SK-N-SH treated with all-trans-retinoic acid at 6 μM for 48 hours (cell line): Measurements from ENCODE around the gene CDK4.

Source experiments
- ATAC-seq: fragments of 200-7000 bp; cut with Tn5 transposase; 3 replicates; pipeline ENCODE4 v1.9.1; 2020; ENCODE audit warnings: mild to moderate bottlenecking, moderate library complexity
- BACH2 ChIP-seq: fragments of 250-450 bp; sonication (Bioruptor Pico); IDR thresholded peaks from 2 replicates; pipeline ENCODE4 v1.9.0; 2021; ENCODE audit warnings: mild to moderate bottlenecking, borderline replicate concordance
- CREB5 ChIP-seq: fragments of 250-450 bp; sonication (Bioruptor Pico); IDR thresholded peaks from 2 replicates; pipeline ENCODE4 v1.5.1; 2020; ENCODE audit warnings: low read depth, mild to moderate bottlenecking, moderate library complexity
- CSDC2 ChIP-seq: fragments of 250-450 bp; sonication (Bioruptor Pico); IDR thresholded peaks from 2 replicates; pipeline ENCODE4 v1.5.0; 2020; ENCODE audit warnings: mild to moderate bottlenecking, moderate library complexity
- CSRNP3 ChIP-seq: fragments of 250-450 bp; sonication (Bioruptor Pico); IDR thresholded peaks from 2 replicates; pipeline ENCODE4 v1.5.1; 2021; ENCODE audit warnings: mild to moderate bottlenecking, moderate library complexity
- PATZ1 ChIP-seq: fragments of 250-450 bp; sonication (Bioruptor Pico); IDR thresholded peaks from 2 replicates; pipeline ENCODE4 v1.8.0; 2020; ENCODE audit warnings: mild to moderate bottlenecking, moderate library complexity, borderline replicate concordance
- POU6F1 ChIP-seq: fragments of 250-450 bp; sonication (Bioruptor Pico); IDR thresholded peaks from 2 replicates; pipeline ENCODE4 v1.8.0; 2021; ENCODE audit warnings: low read depth, mild to moderate bottlenecking, moderate library complexity, borderline replicate concordance
- PPARA ChIP-seq: fragments of 250-450 bp; sonication (Bioruptor Pico); IDR thresholded peaks from 2 replicates; pipeline ENCODE4 v1.5.0; 2020; ENCODE audit warnings: mild to moderate bottlenecking, borderline replicate concordance
- SNAI2 ChIP-seq: fragments of 250-450 bp; sonication (Bioruptor Pico); IDR thresholded peaks from 2 replicates; pipeline ENCODE4 v1.5.0; 2020; ENCODE audit warnings: mild to moderate bottlenecking, moderate library complexity
- TCF4 ChIP-seq: fragments of 250-450 bp; sonication (Bioruptor Pico); IDR thresholded peaks from 2 replicates; pipeline ENCODE4 v1.8.0; 2021; ENCODE audit warnings: mild to moderate bottlenecking, moderate library complexity, borderline replicate concordance
- TOX ChIP-seq: fragments of 250-450 bp; sonication (Bioruptor Pico); IDR thresholded peaks from 2 replicates; pipeline ENCODE4 v1.8.0; 2021; ENCODE audit warnings: mild to moderate bottlenecking, moderate library complexity, borderline replicate concordance
- TSHZ2 ChIP-seq: fragments of 250-450 bp; sonication (Bioruptor Pico); IDR thresholded peaks from 2 replicates; pipeline ENCODE4 v1.5.0; 2020; ENCODE audit warnings: mild to moderate bottlenecking, moderate library complexity
- ZC3H10 ChIP-seq: fragments of 250-450 bp; sonication (Bioruptor Pico); IDR thresholded peaks from 2 replicates; pipeline ENCODE4 v1.5.1; 2021; ENCODE audit warnings: mild to moderate bottlenecking, moderate library complexity
- ZFP30 ChIP-seq: fragments of 450-650 bp; formaldehyde crosslinking; IDR thresholded peaks from 2 replicates; pipeline ENCODE4 v1.5.0; 2022; ENCODE audit warnings: mild to moderate bottlenecking, moderate library complexity
- ZNF565 ChIP-seq: fragments of 450-650 bp; formaldehyde crosslinking; conservative IDR thresholded peaks from 2 replicates; pipeline ENCODE4 v1.5.0; 2020; ENCODE audit warnings: low read depth, mild to moderate bottlenecking, moderate library complexity
- ZNF70 ChIP-seq: fragments of 450-650 bp; formaldehyde crosslinking; IDR thresholded peaks from 2 replicates; pipeline ENCODE4 v1.5.0; 2020; ENCODE audit warnings: mild to moderate bottlenecking, moderate library complexity
- ZNF8 ChIP-seq: fragments of 450-650 bp; formaldehyde crosslinking; IDR thresholded peaks from 2 replicates; pipeline ENCODE4 v1.5.0; 2020; ENCODE audit warnings: mild to moderate bottlenecking, moderate library complexity

Gene CDK4

GRCh38 chr12:57745485-57745881, 6.6 kb downstream of the CDK4 start:
- TF ChIP-seq PPARA (no peak), PATZ1 (CRISPR knock-in tag) (0 out of 2 replicates have a peak, but pooled peaks have one; percentile 12), TSHZ2 (CRISPR knock-in tag) (no peak), CSDC2 (CRISPR knock-in tag) (no peak), CREB5 (no peak), CSRNP3 (CRISPR knock-in tag) (no peak), TOX (CRISPR knock-in tag) (no peak), BACH2 (CRISPR knock-in tag) (no peak)
- peak; percentile 40 for ATAC-seq

GRCh38 chr12:57744777-57745484, 7.2 kb downstream of the CDK4 start, which contains the start of gene TSPAN31:
TSPAN31 (plus strand) TSS chr12:57745039; CDS start chr12:57745155, 116 bp downstream.
- TF ChIP-seq ZNF70 (CRISPR knock-in tag), result no peak
- no peak for TF ChIP-seq SNAI2
- 0 out of 2 replicates have a peak, but pooled peaks have one; percentile 27 for TF ChIP-seq ZNF565 (CRISPR knock-in tag)
- no peak for TF ChIP-seq CSDC2 (CRISPR knock-in tag)
- TF ChIP-seq ZFP30 (CRISPR knock-in tag), result no peak
- TF ChIP-seq ZNF8, result no peak
- peak; percentile 20 for TF ChIP-seq PATZ1 (CRISPR knock-in tag)
- TF ChIP-seq POU6F1 (CRISPR knock-in tag), result no peak
- peak; percentile 94 for ATAC-seq

- ATAC-seq, result peak; percentile 48
- TF ChIP-seq ZNF8 (no peak), PATZ1 (CRISPR knock-in tag) (peak; percentile 50; the same call in 1 of the 2 replicates), SNAI2 (0 out of 2 replicates have a peak, but pooled peaks have one; percentile 8), CSDC2 (CRISPR knock-in tag) (no peak), TCF4 (CRISPR knock-in tag) (no peak), CSRNP3 (CRISPR knock-in tag) (0 out of 2 replicates have a peak, but pooled peaks have one; percentile 25), BACH2 (CRISPR knock-in tag) (no peak), POU6F1 (CRISPR knock-in tag) (no peak), PPARA (no peak), TOX (CRISPR knock-in tag) (0 out of 2 replicates have a peak, but pooled peaks have one; percentile 12), ZC3H10 (CRISPR knock-in tag) (no peak), ZNF565 (CRISPR knock-in tag) (peak; percentile 51; the same call in 1 of the 2 replicates)
Measured at GRCh38 chr12:57744194-57744776, 7.8 kb downstream of the CDK4 start.
